ENCODE results near the gene DIAPH3.

The DIAPH3 gene

GRCh38 chr13:59701261-59701660 lies 462.5 kb downstream of the DIAPH3 start:
- no peak for DNase-seq

GRCh38 chr13:59700281-59700680 lies 463.4 kb downstream of the DIAPH3 start:
- no peak for DNase-seq

- DNase-seq: no peak
These were observed 467.5 kb downstream of the DIAPH3 start for GRCh38 chr13:59696271-59696670.

GRCh38 chr13:59691501-59692066 lies 472.1 kb downstream of the DIAPH3 start:
- DNase-seq: no peak

GRCh38 chr13:59690857-59691500 lies 472.7 kb downstream of the DIAPH3 start:
- DNase-seq: no peak

GRCh38 chr13:59689057-59689456 lies 474.7 kb downstream of the DIAPH3 start:
- no peak for DNase-seq

- no peak for DNase-seq
These were observed 476.8 kb downstream of the DIAPH3 start for GRCh38 chr13:59686798-59687394.

- no peak for DNase-seq
These were observed 479.6 kb downstream of the DIAPH3 start for GRCh38 chr13:59684105-59684504.

GRCh38 chr13:59681636-59682311 lies 482.0 kb downstream of the DIAPH3 start:
- no peak for DNase-seq

GRCh38 chr13:59680429-59681024 lies 483.2 kb downstream of the DIAPH3 start:
- DNase-seq: no peak

GRCh38 chr13:59679254-59679653 lies 484.5 kb downstream of the DIAPH3 start:
- no peak for DNase-seq

- DNase-seq: no peak
These were observed 485.5 kb downstream of the DIAPH3 start for GRCh38 chr13:59677966-59678814.

GRCh38 chr13:59677430-59677829 lies 486.3 kb downstream of the DIAPH3 start:
- no peak for DNase-seq

- no peak for DNase-seq
These were observed 489.1 kb downstream of the DIAPH3 start for GRCh38 chr13:59674616-59675015.

GRCh38 chr13:59673286-59673685 lies 490.4 kb downstream of the DIAPH3 start:
- no peak for DNase-seq

GRCh38 chr13:59672445-59672844 lies 491.3 kb downstream of the DIAPH3 start:
- DNase-seq: no peak

GRCh38 chr13:59671881-59672280 lies 491.8 kb downstream of the DIAPH3 start:
- DNase-seq: no peak

GRCh38 chr13:59666504-59666903 lies 497.2 kb downstream of the DIAPH3 start:
- no peak for DNase-seq

GRCh38 chr13:59665732-59666131 lies 498.0 kb downstream of the DIAPH3 start:
- no peak for DNase-seq

- no peak for DNase-seq
These were observed 498.5 kb downstream of the DIAPH3 start for GRCh38 chr13:59665184-59665583.

- DNase-seq: no peak
These were observed 499.1 kb downstream of the DIAPH3 start for GRCh38 chr13:59664586-59664985.

GRCh38 chr13:59663707-59664106 lies 500.0 kb downstream of the DIAPH3 start:
- no peak for DNase-seq

- DNase-seq: no peak
These were observed 503.1 kb downstream of the DIAPH3 start for GRCh38 chr13:59660582-59660981.

Measured in CD4-positive, alpha-beta T cell treated with Interleukin-17A for 4 hours (primary cell).